SK-N-SH (cell line): ENCODE data around the gene TFCP2L1. TPM values are rescaled to one million over a fixed set of nuclear protein-coding genes. Genes with fewer than 3 reads are reported as not detected.

ENCODE experiments used
- CTCF ChIA-PET: fragments of 300-600, 350-600 bp; formaldehyde crosslinking; extraction: SDS; loops from one replicate; lab custom pipeline; 2021; lab: Yijun Ruan, JAX
- POLR2A ChIA-PET: fragments of 350-600 bp; sonication (Branson Sonifier 250); formaldehyde crosslinking; extraction: SDS; loops from one replicate; lab custom pipeline; 2020; ENCODE audit warnings: antibody characterized with exemption, inconsistent platforms; lab: Yijun Ruan, JAX
- DNase-seq: peaks from one replicate; pipeline ENCODE4 v3.0.0; 2012
- H2AFZ ChIP-seq: fragments of 200-600 bp; sonication (generic); 2 replicates; pipeline ENCODE4 v1.8.1; 2016; ENCODE audit warnings: antibody characterized with exemption, mild to moderate bottlenecking, low read depth
- H3F3A ChIP-seq: fragments of 200-600 bp; sonication (generic); replicated peaks from 2 replicates; pipeline ENCODE3; 2016; ENCODE audit warnings: antibody characterized with exemption, mild to moderate bottlenecking; ENCODE audit not compliant: insufficient read depth
- H3K27ac ChIP-seq, 2 experiments: fragments of 200-500 bp in 1 of 2; fragments of 200-600 bp in 1 of 2; sonication (Bioruptor generic) in 1 of 2; sonication (generic), shearing (Covaris generic) in 1 of 2; 2 replicates each; pipeline versions ENCODE4 v1.5.1 to v1.6.1; 2014 to 2016; ENCODE audit warnings: low read depth in 2 of 2, inconsistent platforms in 1 of 2, low read length in 1 of 2, mild to moderate bottlenecking in 1 of 2, mixed read lengths in 1 of 2
- H3K27me3 ChIP-seq: fragments of 200-600 bp; sonication (generic), shearing (Covaris generic); 2 replicates; pipeline ENCODE4 v1.6.1; 2016; ENCODE audit warnings: mixed run types; ENCODE audit not compliant: insufficient read depth
- H3K36me3 ChIP-seq, 2 experiments: fragments of 200-500 bp in 1 of 2; fragments of 200-600 bp in 1 of 2; sonication (Bioruptor generic) in 1 of 2; sonication (generic) in 1 of 2; replicated peaks in 1 of 2; 2 replicates each; pipeline versions ENCODE3 to v1.5.1; 2014 to 2016; ENCODE audit warnings: low read length in 1 of 2, mild to moderate bottlenecking in 1 of 2; ENCODE audit not compliant: insufficient read depth in 2 of 2, control insufficient read depth in 1 of 2
- H3K4me1 ChIP-seq, 2 experiments: fragments of 200-500 bp in 1 of 2; fragments of 200-600 bp in 1 of 2; sonication (Bioruptor generic) in 1 of 2; sonication (generic), shearing (Covaris generic) in 1 of 2; 2 replicates each; pipeline versions ENCODE4 v1.5.1 to v1.6.1; 2014 to 2016; ENCODE audit warnings: low read depth in 1 of 2, low read length in 1 of 2, mixed run types in 1 of 2; ENCODE audit not compliant: insufficient read depth in 2 of 2, control insufficient read depth in 1 of 2
- H3K4me2 ChIP-seq: fragments of 200-600 bp; sonication (generic), shearing (Covaris generic); 2 replicates; pipeline ENCODE4 v1.6.1; 2017; ENCODE audit warnings: mixed run types
- H3K4me3 ChIP-seq, 2 experiments: fragments of 200-500 bp in 1 of 2; fragments of 200-600 bp in 1 of 2; sonication (Bioruptor generic) in 1 of 2; sonication (generic), shearing (Covaris generic) in 1 of 2; 2 replicates each; pipeline versions ENCODE4 v1.5.1 to v1.8.1; 2014 to 2016; ENCODE audit warnings: low read depth in 2 of 2, inconsistent platforms in 1 of 2, low read length in 1 of 2, mild to moderate bottlenecking in 1 of 2, mixed read lengths in 1 of 2, moderate library complexity in 1 of 2
- H3K79me2 ChIP-seq: fragments of 200-600 bp; sonication (generic); 2 replicates; pipeline ENCODE4 v1.8.1; 2017; ENCODE audit warnings: mild to moderate bottlenecking; ENCODE audit not compliant: insufficient read depth
- H3K9ac ChIP-seq: fragments of 200-600 bp; sonication (generic); 2 replicates; pipeline ENCODE4 v1.6.1; 2017; ENCODE audit warnings: mixed run types
- H3K9me2 ChIP-seq: fragments of 200-600 bp; sonication (generic); 2 replicates; pipeline ENCODE4 v1.6.1; 2017; ENCODE audit warnings: mixed run types
- H3K9me3 ChIP-seq: fragments of 200-600 bp; sonication (generic); 2 replicates; pipeline ENCODE4 v1.6.1; 2017; ENCODE audit warnings: mixed run types, mild to moderate bottlenecking, moderate library complexity
- H4K20me1 ChIP-seq: fragments of 200-600 bp; sonication (generic); 2 replicates; pipeline ENCODE4 v1.6.1; 2017; ENCODE audit warnings: mild to moderate bottlenecking, mixed run types; ENCODE audit not compliant: insufficient read depth
- CHD2 ChIP-seq: fragments of 150-350 bp; IDR thresholded peaks from 2 replicates; pipeline ENCODE4 v1.6.1; 2018; ENCODE audit warnings: low read length; ENCODE audit not compliant: partially characterized antibody
- ELF1 ChIP-seq: IDR thresholded peaks from 2 replicates; pipeline ENCODE4 v1.4.0; 2012
- EP300 ChIP-seq, 2 experiments: IDR thresholded peaks; 2 replicates each; pipeline versions ENCODE4 v1.4.0 to v1.6.1; 2012; ENCODE audit warnings: borderline replicate concordance in 1 of 2, low read depth in 1 of 2, low read length in 1 of 2
- FOSL2 ChIP-seq: IDR thresholded peaks from 2 replicates; pipeline ENCODE4 v1.4.0; 2012; ENCODE audit warnings: low read depth, mild to moderate bottlenecking, moderate library complexity, borderline replicate concordance
- GABPA ChIP-seq: IDR thresholded peaks from 2 replicates; pipeline ENCODE4 v1.4.0; 2012; ENCODE audit warnings: low read depth, mild to moderate bottlenecking
- GATA2 ChIP-seq: sonication (generic); formaldehyde crosslinking; IDR thresholded peaks from 2 replicates; pipeline ENCODE4 v1.5.0; 2020; ENCODE audit warnings: mild to moderate bottlenecking, missing genetic modification reagents
- IRF3 ChIP-seq: fragments of 150-350 bp; IDR thresholded peaks from 2 replicates; pipeline ENCODE4 v1.6.1; 2016; ENCODE audit warnings: mild to moderate bottlenecking, low read depth, low read length
- JUND ChIP-seq: IDR thresholded peaks from 2 replicates; pipeline ENCODE4 v1.4.0; 2012
- MEF2A ChIP-seq: IDR thresholded peaks from 2 replicates; pipeline ENCODE4 v1.4.0; 2012; ENCODE audit warnings: low read depth, borderline replicate concordance
- REST ChIP-seq: IDR thresholded peaks from 2 replicates; pipeline ENCODE4 v1.6.1; 2012; ENCODE audit warnings: mild to moderate bottlenecking, low read depth, low read length, moderate library complexity
- RXRA ChIP-seq: IDR thresholded peaks from 2 replicates; pipeline ENCODE4 v1.4.0; 2012; ENCODE audit warnings: low read depth, mild to moderate bottlenecking, borderline replicate concordance
- TAF1 ChIP-seq: IDR thresholded peaks from 2 replicates; pipeline ENCODE4 v1.6.1; 2012; ENCODE audit warnings: low read depth, mild to moderate bottlenecking, low read length, moderate library complexity, borderline replicate concordance
- TEAD4 ChIP-seq: IDR thresholded peaks from 2 replicates; pipeline ENCODE4 v1.4.0; 2012; ENCODE audit warnings: mild to moderate bottlenecking, borderline replicate concordance; ENCODE audit not compliant: insufficient read depth
- USF1 ChIP-seq: IDR thresholded peaks from 2 replicates; pipeline ENCODE4 v1.4.0; 2012; ENCODE audit warnings: low read depth, borderline replicate concordance
- YY1 ChIP-seq: IDR thresholded peaks from 2 replicates; pipeline ENCODE4 v1.4.0; 2012; ENCODE audit warnings: low read depth, mild to moderate bottlenecking
- WGBS: methylation state at CpG from one replicate; pipeline ENCODE4 v1.1.6; 2017; ENCODE audit warnings: low lambda C conversion rate; 5-methylcytosine and 5-hydroxymethylcytosine counted together
- polyA plus RNA-seq, 3 experiments: library from polyadenylated mRNA; depleted of rRNA; stranded (reverse); fragments of >200 nt; gene quantifications; 2 replicates each; pipeline ENCODE4 v1.2.3, GENCODE V29; 2012
- TF ChIP-seq, protein P1 (sequence below): fragments of 200-600 bp; sonication (generic); IDR thresholded peaks from 2 replicates; pipeline ENCODE4 v1.6.1; 2017; ENCODE audit warnings: antibody characterized with exemption, mild to moderate bottlenecking, moderate library complexity
- TF ChIP-seq, protein P2 (sequence below): fragments of 150-350 bp; IDR thresholded peaks from 2 replicates; pipeline ENCODE4 v1.6.1; 2017; ENCODE audit warnings: antibody characterized with exemption, low read length, low read depth, borderline replicate concordance

TFCP2L1 gene
- polyA plus RNA-seq, 1 of the 3 experiments (the other 2 are of a cell fraction), result not detected

DNA sequence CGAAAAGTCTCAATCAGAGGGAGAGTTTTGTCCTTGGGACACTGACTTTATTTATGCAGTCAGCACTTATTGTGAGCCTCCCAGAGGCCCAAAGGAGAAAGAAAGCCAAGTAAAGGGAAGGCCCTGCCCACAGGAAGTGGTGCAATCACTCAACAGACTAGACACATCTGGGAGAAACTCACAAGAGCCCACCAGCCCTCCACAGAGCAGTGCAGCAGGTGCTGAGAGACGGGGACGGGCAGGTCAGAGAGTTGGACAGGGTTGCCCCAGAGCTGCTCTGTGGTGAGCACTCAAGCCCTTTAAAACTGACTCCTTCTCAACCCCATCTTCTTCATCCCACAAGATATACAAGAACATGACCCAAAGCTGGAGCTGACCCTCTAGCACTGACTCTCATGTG is 96.0 kb downstream of the TFCP2L1 start (continued):
- TF ChIP-seq JUND (no peak), EP300 (IDR thresholded peaks at IDR 0.05; ENCODE audit: borderline replicate concordance in 1 of 2, low read depth in 1 of 2, low read length in 1 of 2) (no peak), MEF2A (no peak), REST (no peak), TEAD4 (no peak), FOSL2 (no peak), GATA2 (no peak)

DNA sequence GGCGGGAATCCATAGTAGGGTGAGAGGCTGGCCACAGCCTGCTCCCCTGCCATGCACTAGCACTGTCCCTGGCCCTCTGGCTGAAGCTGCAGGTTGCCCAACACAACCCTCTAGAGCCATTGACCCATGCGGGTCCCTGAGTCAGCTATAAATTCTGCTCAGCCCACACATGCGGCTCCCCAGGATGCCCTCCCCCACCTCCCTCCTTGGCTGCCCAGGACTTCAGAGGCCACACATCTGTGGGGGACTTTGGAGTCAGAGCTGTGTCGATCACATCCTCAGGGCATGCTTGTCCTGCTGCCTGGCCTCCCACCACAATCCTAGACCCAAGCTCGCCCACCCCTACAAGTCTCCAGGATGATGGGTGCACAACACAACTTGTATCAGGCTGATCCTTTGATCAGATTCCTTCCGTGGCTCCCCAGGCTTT is 97.0 kb downstream of the TFCP2L1 start:
- Histone ChIP-seq H3K27me3 (no peaks in the 10 kb centered on the region), H2AFZ (no peak overlapping the region), H3K4me1 (peaks cover 0 to 3% of the 10 kb centered on the region in 2 experiments; a peak in 1 of 4 replicates), H3K27ac (no peak overlapping the region), H3K36me3 (no peaks in the 10 kb centered on the region), H3K9ac (no peak overlapping the region), H3K9me3 (no peaks in the 10 kb centered on the region), H4K20me1 (no peaks in the 10 kb centered on the region), H3K4me3 (no peak overlapping the region), H3K9me2 (no peaks in the 10 kb centered on the region), H3K79me2 (no peaks in the 10 kb centered on the region), H3F3A (no peaks in the 10 kb centered on the region), H3K4me2 (no peak overlapping the region)
- TF ChIP-seq CHD2, result no peak
- no peak for TF ChIP-seq IRF3
- no peak for TF ChIP-seq JUND
- no peak for TF ChIP-seq REST
- no peak for TF ChIP-seq GABPA
- TF ChIP-seq, protein P1, sequence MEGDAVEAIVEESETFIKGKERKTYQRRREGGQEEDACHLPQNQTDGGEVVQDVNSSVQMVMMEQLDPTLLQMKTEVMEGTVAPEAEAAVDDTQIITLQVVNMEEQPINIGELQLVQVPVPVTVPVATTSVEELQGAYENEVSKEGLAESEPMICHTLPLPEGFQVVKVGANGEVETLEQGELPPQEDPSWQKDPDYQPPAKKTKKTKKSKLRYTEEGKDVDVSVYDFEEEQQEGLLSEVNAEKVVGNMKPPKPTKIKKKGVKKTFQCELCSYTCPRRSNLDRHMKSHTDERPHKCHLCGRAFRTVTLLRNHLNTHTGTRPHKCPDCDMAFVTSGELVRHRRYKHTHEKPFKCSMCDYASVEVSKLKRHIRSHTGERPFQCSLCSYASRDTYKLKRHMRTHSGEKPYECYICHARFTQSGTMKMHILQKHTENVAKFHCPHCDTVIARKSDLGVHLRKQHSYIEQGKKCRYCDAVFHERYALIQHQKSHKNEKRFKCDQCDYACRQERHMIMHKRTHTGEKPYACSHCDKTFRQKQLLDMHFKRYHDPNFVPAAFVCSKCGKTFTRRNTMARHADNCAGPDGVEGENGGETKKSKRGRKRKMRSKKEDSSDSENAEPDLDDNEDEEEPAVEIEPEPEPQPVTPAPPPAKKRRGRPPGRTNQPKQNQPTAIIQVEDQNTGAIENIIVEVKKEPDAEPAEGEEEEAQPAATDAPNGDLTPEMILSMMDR, result no peak
- no peak for TF ChIP-seq FOSL2
- TF ChIP-seq USF1, result no peak
- TF ChIP-seq YY1, result no peak
- TF ChIP-seq, protein P2, sequence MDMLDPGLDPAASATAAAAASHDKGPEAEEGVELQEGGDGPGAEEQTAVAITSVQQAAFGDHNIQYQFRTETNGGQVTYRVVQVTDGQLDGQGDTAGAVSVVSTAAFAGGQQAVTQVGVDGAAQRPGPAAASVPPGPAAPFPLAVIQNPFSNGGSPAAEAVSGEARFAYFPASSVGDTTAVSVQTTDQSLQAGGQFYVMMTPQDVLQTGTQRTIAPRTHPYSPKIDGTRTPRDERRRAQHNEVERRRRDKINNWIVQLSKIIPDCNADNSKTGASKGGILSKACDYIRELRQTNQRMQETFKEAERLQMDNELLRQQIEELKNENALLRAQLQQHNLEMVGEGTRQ, result no peak
- no peak for TF ChIP-seq RXRA
- TF ChIP-seq TAF1, result no peak
- no peak for TF ChIP-seq ELF1
- TF ChIP-seq MEF2A, result no peak
- ChIA-PET POLR2A (no interaction called here), CTCF (no interaction called here)
- DNase-seq, result no peak
- WGBS, result 38% methylated on average over 5 of the region's 6 CpGs
